Mammary epithelial cell (primary cell): ENCODE results near the gene IFNL4.

ENCODE experiments used
- CTCF ChIP-seq, 2 donors: IDR thresholded peaks in 1 of 2; conservative IDR thresholded peaks in 1 of 2; 2 replicates each; pipeline ENCODE4 v1.5.1; 2011 to 2012; ENCODE audit warnings: inconsistent platforms in 2 of 2, low read length in 2 of 2, mild to moderate bottlenecking in 2 of 2, control low read depth in 1 of 2, low read depth in 1 of 2; ENCODE audit not compliant: insufficient read depth in 1 of 2; ENCODE audit errors: extremely low read depth in 1 of 2
- EZH2 ChIP-seq: IDR thresholded peaks from 2 replicates; pipeline ENCODE4 v1.6.1; 2012; ENCODE audit warnings: low read length, inconsistent platforms, borderline replicate concordance

- no peak for TF ChIP-seq CTCF (conservative IDR thresholded peaks at IDR 0.05 in 1 of 2, IDR thresholded peaks at IDR 0.05 in 1 of 2; ENCODE audit: extremely low read depth in 1 of 2, insufficient read depth in 1 of 2, low read depth in 1 of 2, low read length in 2 of 2)
- TF ChIP-seq EZH2 = peak; percentile 74
These were observed 45.0 kb downstream of the IFNL4 start, which contains the start of gene SYCN for GRCh38 chr19:39203372-39204341.
